HepG2 (cell line): ENCODE results near the gene GDF7. TPM values are rescaled to one million over a fixed set of nuclear protein-coding genes. Genes with fewer than 3 reads are reported as not detected.

Experiments
- EEA1 ChIP-seq: sonication (generic); formaldehyde crosslinking; IDR thresholded peaks from 2 replicates; pipeline ENCODE4 v1.5.1; 2020; ENCODE audit warnings: mild to moderate bottlenecking, missing genetic modification reagents, borderline replicate concordance
- FOXA1 ChIP-seq, 2 experiments: fragments of 450-650 bp in 1 of 2; sonication (generic) in 1 of 2; formaldehyde crosslinking in 1 of 2; IDR thresholded peaks; 2 replicates each; pipeline versions ENCODE4 v1.4.0 to v1.6.1; 2016 to 2020; ENCODE audit warnings: missing genetic modification reagents in 1 of 2
- GPN1 ChIP-seq: sonication (generic); formaldehyde crosslinking; IDR thresholded peaks from 2 replicates; pipeline ENCODE4 v1.5.1; 2020; ENCODE audit warnings: missing genetic modification reagents, borderline replicate concordance
- MAFK ChIP-seq, 2 experiments: IDR thresholded peaks in 1 of 2; conservative IDR thresholded peaks in 1 of 2; 2 replicates each; pipeline ENCODE4 v1.6.1; 2011; ENCODE audit warnings: improper control_type of control experiment in 2 of 2, low read length in 2 of 2
- MIER2 ChIP-seq: IDR thresholded peaks from 2 replicates; pipeline ENCODE4 v1.6.1; 2016; ENCODE audit warnings: missing biosample characterization, missing genetic modification reagents
- NBN ChIP-seq: fragments of 450-650 bp; conservative IDR thresholded peaks from 2 replicates; pipeline ENCODE4 v1.6.1; 2017
- PRPF4 ChIP-seq: fragments of 200-400 bp; formaldehyde crosslinking; IDR thresholded peaks from 2 replicates; pipeline ENCODE4 v1.6.1; 2016; ENCODE audit warnings: low read length, low read depth; ENCODE audit not compliant: poor library complexity, severe bottlenecking
- RBM22 ChIP-seq: fragments of 200-400 bp; formaldehyde crosslinking; optimal IDR thresholded peaks from 2 replicates; pipeline ENCODE3; 2017; ENCODE audit warnings: mild to moderate bottlenecking, low read length, moderate library complexity
- RFX5 ChIP-seq: IDR thresholded peaks from 2 replicates; pipeline ENCODE4 v1.6.1; 2011; ENCODE audit warnings: low read depth, low read length, improper control_type of control experiment
- RXRA ChIP-seq: sonication (generic); formaldehyde crosslinking; IDR thresholded peaks from 2 replicates; pipeline ENCODE4 v1.5.1; 2020; ENCODE audit warnings: missing genetic modification reagents
- SP4 ChIP-seq: sonication (generic); formaldehyde crosslinking; IDR thresholded peaks from 2 replicates; pipeline ENCODE4 v1.8.1; 2023; ENCODE audit warnings: mild to moderate bottlenecking, missing genetic modification reagents
- TBP ChIP-seq: sonication (generic); formaldehyde crosslinking; IDR thresholded peaks from 2 replicates; pipeline ENCODE4 v1.5.0; 2020; ENCODE audit warnings: missing genetic modification reagents
- TEAD3 ChIP-seq: optimal IDR thresholded peaks from 2 replicates; pipeline ENCODE3; 2016; ENCODE audit warnings: borderline replicate concordance
- TOE1 ChIP-seq: sonication (generic); formaldehyde crosslinking; IDR thresholded peaks from 2 replicates; pipeline ENCODE4 v1.4.0; 2020; ENCODE audit warnings: mild to moderate bottlenecking, missing genetic modification reagents
- ZFP36 ChIP-seq: fragments of 150-350 bp; IDR thresholded peaks from 2 replicates; pipeline ENCODE4 v1.6.1; 2018; ENCODE audit warnings: borderline replicate concordance, low read length, low read depth; ENCODE audit not compliant: partially characterized antibody
- ZFP90 ChIP-seq: sonication (generic); formaldehyde crosslinking; IDR thresholded peaks from 2 replicates; pipeline ENCODE4 v1.8.0; 2022; ENCODE audit warnings: missing genetic modification reagents, mild to moderate bottlenecking, inconsistent platforms, borderline replicate concordance
- ZNF205 ChIP-seq: IDR thresholded peaks from 2 replicates; pipeline ENCODE4 v1.6.1; 2018; ENCODE audit warnings: missing biosample characterization, missing genetic modification reagents
- ZNF33B ChIP-seq: sonication (generic); formaldehyde crosslinking; IDR thresholded peaks from 2 replicates; pipeline ENCODE4 v1.5.1; 2020; ENCODE audit warnings: mild to moderate bottlenecking, missing genetic modification reagents
- ZNF713 ChIP-seq: sonication (generic); formaldehyde crosslinking; IDR thresholded peaks from 2 replicates; pipeline ENCODE4 v1.4.0; 2020; ENCODE audit warnings: mild to moderate bottlenecking, missing genetic modification reagents
- ZSCAN12 ChIP-seq: sonication (generic); formaldehyde crosslinking; IDR thresholded peaks from 2 replicates; pipeline ENCODE4 v1.9.0; 2021; ENCODE audit warnings: mild to moderate bottlenecking, missing genetic modification reagents
- polyA plus RNA-seq, 8 experiments: library from polyadenylated mRNA; depleted of rRNA in 3 of 8; stranded (reverse) in 7 of 8; unstranded in 1 of 8; fragments of >200 nt; fragmentation: Illumina TruSeq in 4 of 8; extraction: Trizol in 4 of 8; gene quantifications; 2 replicates each; pipeline versions ENCODE4 v1.2.1 to v1.2.3, GENCODE V29; 2011 to 2016; ENCODE audit warnings: low read depth in 4 of 8, missing spikeins in 1 of 8, mixed read lengths in 1 of 8; ENCODE audit not compliant: insufficient read depth in 1 of 8
- total RNA-seq, 5 experiments: library from RNA; depleted of rRNA; stranded (reverse); fragments of >200 nt; fragmentation: Illumina TruSeq; extraction: Trizol; gene quantifications; 2 replicates each; pipeline ENCODE4 v1.2.3, GENCODE V29; 2016; ENCODE audit warnings: low read depth in 1 of 5
- TF ChIP-seq, protein P1 (sequence below): sonication (generic); formaldehyde crosslinking; IDR thresholded peaks from 2 replicates; pipeline ENCODE4 v1.4.0; 2020; ENCODE audit warnings: missing genetic modification reagents, borderline replicate concordance
- TF ChIP-seq, protein P2 (sequence below): sonication (generic); formaldehyde crosslinking; IDR thresholded peaks from 2 replicates; pipeline ENCODE4 v1.4.0; 2020; ENCODE audit warnings: missing genetic modification reagents
- TF ChIP-seq, protein P3 (sequence below): IDR thresholded peaks from 2 replicates; pipeline ENCODE4 v1.6.1; 2016; ENCODE audit warnings: missing genetic modification reagents, missing compliant biosample characterization
- TF ChIP-seq, protein P4 (sequence below): sonication (generic); formaldehyde crosslinking; conservative IDR thresholded peaks from 2 replicates; pipeline ENCODE4 v1.8.0; 2022; ENCODE audit warnings: low read depth, missing genetic modification reagents
- TF ChIP-seq, protein P5 (sequence below): IDR thresholded peaks from 2 replicates; pipeline ENCODE4 v1.6.1; 2012; ENCODE audit warnings: inconsistent platforms

The GDF7 gene
- total and polyA plus RNA-seq, 2 of the 13 experiments (the other 11 are each of a cell fraction or from before 2014, with no cell fraction given): 1.6 to 15.0 TPM

DNA sequence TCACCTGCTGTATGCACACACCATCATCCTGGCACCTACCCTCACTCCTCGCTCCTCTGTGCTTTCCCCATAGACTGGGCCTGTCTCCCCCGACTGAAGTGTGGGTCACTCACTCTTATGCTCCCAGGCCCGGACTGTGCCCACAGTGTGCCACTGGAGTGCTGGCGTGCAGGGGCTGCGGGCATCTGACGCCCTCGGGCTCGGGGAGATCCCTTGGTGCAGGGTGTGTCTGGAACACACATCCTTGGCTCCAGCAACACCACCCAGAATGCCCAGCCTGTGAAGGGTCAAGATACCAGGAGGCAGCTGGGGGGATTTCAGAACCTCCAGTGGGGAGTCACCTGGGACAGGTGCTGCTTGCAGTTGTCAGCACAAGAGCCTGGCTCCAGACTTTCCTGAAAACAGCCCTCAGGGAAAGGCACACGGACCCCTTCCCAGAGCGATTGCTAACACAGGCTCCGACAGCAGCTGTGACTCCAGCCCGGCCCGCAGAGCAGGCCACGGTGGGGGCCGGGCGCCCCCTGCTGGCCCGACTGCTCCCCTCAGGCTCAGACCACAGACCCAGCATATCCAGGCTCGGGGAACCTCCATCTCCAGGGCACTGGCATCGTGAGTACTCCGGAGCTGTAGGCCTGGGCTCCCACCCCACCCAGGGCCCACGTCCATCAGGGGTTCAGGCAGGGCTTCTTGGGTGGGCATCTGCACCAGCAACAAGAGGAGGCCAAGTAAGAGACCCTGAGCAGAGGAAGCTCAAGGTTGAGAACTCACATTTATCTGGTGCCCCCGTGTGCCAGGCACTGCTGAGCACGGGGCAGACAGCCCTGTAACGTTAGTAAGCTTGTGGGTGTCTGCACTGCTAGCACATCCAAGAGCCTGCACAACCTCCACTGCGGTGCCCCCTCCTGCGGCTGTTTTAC lies 24.6 kb upstream of the GDF7 start (continued):
- TF ChIP-seq, protein P1, sequence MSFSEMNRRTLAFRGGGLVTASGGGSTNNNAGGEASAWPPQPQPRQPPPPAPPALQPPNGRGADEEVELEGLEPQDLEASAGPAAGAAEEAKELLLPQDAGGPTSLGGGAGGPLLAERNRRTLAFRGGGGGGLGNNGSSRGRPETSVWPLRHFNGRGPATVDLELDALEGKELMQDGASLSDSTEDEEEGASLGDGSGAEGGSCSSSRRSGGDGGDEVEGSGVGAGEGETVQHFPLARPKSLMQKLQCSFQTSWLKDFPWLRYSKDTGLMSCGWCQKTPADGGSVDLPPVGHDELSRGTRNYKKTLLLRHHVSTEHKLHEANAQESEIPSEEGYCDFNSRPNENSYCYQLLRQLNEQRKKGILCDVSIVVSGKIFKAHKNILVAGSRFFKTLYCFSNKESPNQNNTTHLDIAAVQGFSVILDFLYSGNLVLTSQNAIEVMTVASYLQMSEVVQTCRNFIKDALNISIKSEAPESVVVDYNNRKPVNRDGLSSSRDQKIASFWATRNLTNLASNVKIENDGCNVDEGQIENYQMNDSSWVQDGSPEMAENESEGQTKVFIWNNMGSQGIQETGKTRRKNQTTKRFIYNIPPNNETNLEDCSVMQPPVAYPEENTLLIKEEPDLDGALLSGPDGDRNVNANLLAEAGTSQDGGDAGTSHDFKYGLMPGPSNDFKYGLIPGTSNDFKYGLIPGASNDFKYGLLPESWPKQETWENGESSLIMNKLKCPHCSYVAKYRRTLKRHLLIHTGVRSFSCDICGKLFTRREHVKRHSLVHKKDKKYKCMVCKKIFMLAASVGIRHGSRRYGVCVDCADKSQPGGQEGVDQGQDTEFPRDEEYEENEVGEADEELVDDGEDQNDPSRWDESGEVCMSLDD (CRISPR knock-in tag): no peak
- TF ChIP-seq, protein P2, sequence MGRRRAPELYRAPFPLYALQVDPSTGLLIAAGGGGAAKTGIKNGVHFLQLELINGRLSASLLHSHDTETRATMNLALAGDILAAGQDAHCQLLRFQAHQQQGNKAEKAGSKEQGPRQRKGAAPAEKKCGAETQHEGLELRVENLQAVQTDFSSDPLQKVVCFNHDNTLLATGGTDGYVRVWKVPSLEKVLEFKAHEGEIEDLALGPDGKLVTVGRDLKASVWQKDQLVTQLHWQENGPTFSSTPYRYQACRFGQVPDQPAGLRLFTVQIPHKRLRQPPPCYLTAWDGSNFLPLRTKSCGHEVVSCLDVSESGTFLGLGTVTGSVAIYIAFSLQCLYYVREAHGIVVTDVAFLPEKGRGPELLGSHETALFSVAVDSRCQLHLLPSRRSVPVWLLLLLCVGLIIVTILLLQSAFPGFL (CRISPR knock-in tag): no peak
- TF ChIP-seq, protein P3, sequence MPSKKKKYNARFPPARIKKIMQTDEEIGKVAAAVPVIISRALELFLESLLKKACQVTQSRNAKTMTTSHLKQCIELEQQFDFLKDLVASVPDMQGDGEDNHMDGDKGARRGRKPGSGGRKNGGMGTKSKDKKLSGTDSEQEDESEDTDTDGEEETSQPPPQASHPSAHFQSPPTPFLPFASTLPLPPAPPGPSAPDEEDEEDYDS (CRISPR knock-in tag): no peak
- no peak for TF ChIP-seq ZFP36
- TF ChIP-seq, protein P4, sequence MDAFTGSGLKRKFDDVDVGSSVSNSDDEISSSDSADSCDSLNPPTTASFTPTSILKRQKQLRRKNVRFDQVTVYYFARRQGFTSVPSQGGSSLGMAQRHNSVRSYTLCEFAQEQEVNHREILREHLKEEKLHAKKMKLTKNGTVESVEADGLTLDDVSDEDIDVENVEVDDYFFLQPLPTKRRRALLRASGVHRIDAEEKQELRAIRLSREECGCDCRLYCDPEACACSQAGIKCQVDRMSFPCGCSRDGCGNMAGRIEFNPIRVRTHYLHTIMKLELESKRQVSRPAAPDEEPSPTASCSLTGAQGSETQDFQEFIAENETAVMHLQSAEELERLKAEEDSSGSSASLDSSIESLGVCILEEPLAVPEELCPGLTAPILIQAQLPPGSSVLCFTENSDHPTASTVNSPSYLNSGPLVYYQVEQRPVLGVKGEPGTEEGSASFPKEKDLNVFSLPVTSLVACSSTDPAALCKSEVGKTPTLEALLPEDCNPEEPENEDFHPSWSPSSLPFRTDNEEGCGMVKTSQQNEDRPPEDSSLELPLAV (CRISPR knock-in tag): no peak
- TF ChIP-seq ZSCAN12 (CRISPR knock-in tag): no peak
- TF ChIP-seq TBP: no peak
- peak; percentile 60; the same call in 1 of the 2 replicates for TF ChIP-seq ZNF205 (CRISPR knock-in tag)
- no peak for TF ChIP-seq PRPF4
- TF ChIP-seq ZNF713: no peak
- peak; percentile 65; the same call in 1 of the 2 replicates for TF ChIP-seq RXRA
- peak; percentile 39; the same call in 1 of the 2 replicates for TF ChIP-seq MIER2
- TF ChIP-seq MAFK (conservative IDR thresholded peaks at IDR 0.05 in 1 of 2, IDR thresholded peaks at IDR 0.05 in 1 of 2; ENCODE audit: low read length in 2 of 2): no peak
- peak; percentile 46; the same call in 1 of the 2 replicates for TF ChIP-seq ZFP90 (CRISPR knock-in tag)
- TF ChIP-seq NBN: no peak
- peak; percentile 43; the same call in 1 of the 2 replicates for TF ChIP-seq RFX5
- TF ChIP-seq RBM22: no peak
- TF ChIP-seq EEA1: no peak
- no peak for TF ChIP-seq FOXA1 (IDR thresholded peaks at IDR 0.05)
- no peak for TF ChIP-seq FOXA1 (CRISPR knock-in tag; IDR thresholded peaks at IDR 0.05)
- peak; percentile 59 for TF ChIP-seq TEAD3 (CRISPR knock-in tag)
- no peak for TF ChIP-seq SP4 (CRISPR knock-in tag)
- TF ChIP-seq TOE1 (CRISPR knock-in tag): no peak
- no peak for TF ChIP-seq GPN1
- TF ChIP-seq ZNF33B (CRISPR knock-in tag): 0 out of 2 replicates have a peak, but pooled peaks have one; percentile 55
- TF ChIP-seq, protein P5, sequence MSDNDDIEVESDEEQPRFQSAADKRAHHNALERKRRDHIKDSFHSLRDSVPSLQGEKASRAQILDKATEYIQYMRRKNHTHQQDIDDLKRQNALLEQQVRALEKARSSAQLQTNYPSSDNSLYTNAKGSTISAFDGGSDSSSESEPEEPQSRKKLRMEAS: no peak
